Body of pancreas (tissue), 4 donors: ENCODE measurements around the gene INPP5D. TPM values are rescaled to one million over a fixed set of nuclear protein-coding genes. Genes with fewer than 3 reads are reported as not detected.

Experiments used
- ATAC-seq: fragments of 150-250 bp; one replicate; pipeline ENCODE4 v1.9.1; 2016
- DNase-seq, 4 donors: peaks; one replicate each; pipeline ENCODE4 v3.0.0-alpha.2; 2019
- H3K27ac ChIP-seq, 4 donors: fragments of 200-600 bp; sonication (generic); 1 replicate in 3 of 4; 2 replicates in 1 of 4; pipeline versions ENCODE4 v1.5.1 to v1.6.1; 2016 to 2019; ENCODE audit warnings: mild to moderate bottlenecking in 1 of 4, mixed read lengths in 1 of 4, moderate library complexity in 1 of 4
- H3K27me3 ChIP-seq, 2 donors: fragments of 200-600 bp; sonication (generic); one replicate each; pipeline ENCODE4 v1.6.0; 2016; ENCODE audit warnings: mild to moderate bottlenecking in 1 of 2
- H3K36me3 ChIP-seq, 2 donors: fragments of 200-600 bp; sonication (generic); replicated peaks in 1 of 2; 2 replicates each; pipeline ENCODE4 v1.5.1; 2016; ENCODE audit warnings: low read depth in 2 of 2; ENCODE audit not compliant: insufficient read depth in 1 of 2
- H3K4me1 ChIP-seq: fragments of 200-600 bp; sonication (generic); one replicate; pipeline ENCODE4 v1.6.0; 2016
- H3K4me3 ChIP-seq, 2 donors: fragments of 200-600 bp; sonication (generic); 1 replicate in 1 of 2; 2 replicates in 1 of 2; pipeline ENCODE4 v1.5.1; 2016 to 2019
- H3K9me3 ChIP-seq, 3 donors: fragments of 200-600 bp; sonication (generic); 1 replicate in 2 of 3; 2 replicates in 1 of 3; pipeline ENCODE4 v1.5.1; 2016
- CTCF ChIP-seq, 7 experiments: fragments of 450-650 bp in 4 of 7; fragments of 200-600 bp in 3 of 7; sonication (generic) in 3 of 7; IDR thresholded peaks; one replicate each; pipeline ENCODE4 v1.5.1; 2016 to 2019; ENCODE audit warnings: antibody characterized with exemption in 7 of 7
- POLR2A ChIP-seq, 3 donors: fragments of 450-650 bp; IDR thresholded peaks; one replicate each; pipeline ENCODE4 v1.6.1; 2016; ENCODE audit warnings: antibody characterized with exemption in 3 of 3, mild to moderate bottlenecking in 2 of 3
- WGBS, 2 donors: methylation state at CpG; one replicate each; pipeline ENCODE4 v1.1.5; 2017; 5-methylcytosine and 5-hydroxymethylcytosine counted together
- intact Hi-C: fragments of 100-400 bp; cut with DNase I; formaldehyde crosslinking; loops from one replicate; pipeline ENCODE4 v1.15.1; 2023
- total RNA-seq, 2 donors: library from RNA; depleted of rRNA; stranded (reverse); fragments of >200 nt; gene quantifications; one replicate each; pipeline ENCODE4 v1.1.0, GENCODE V29; 2016

The INPP5D gene
- total RNA-seq, 2 donors from 2014 or later: 0.99 to 8.8 TPM

GRCh38 chr2:233029321-233029720 lies 30.8 kb upstream of the INPP5D start:
- H3K36me3 ChIP-seq: no peaks in the 10 kb centered on the region
- H3K27me3 ChIP-seq: no peaks in the 10 kb centered on the region
- H3K27ac ChIP-seq: no peak overlapping the region
- H3K4me3 ChIP-seq: no peak overlapping the region
- ATAC-seq: no peak
- TF ChIP-seq POLR2A (IDR thresholded peaks at IDR 0.05) (no peak), CTCF (IDR thresholded peaks at IDR 0.05) (no peak)
- intact Hi-C loops: no loop called here
- 83 to 84% methylated on average over 9 of the region's 9 CpGs for WGBS, 2 donors
- H3K9me3 ChIP-seq: no peaks in the 10 kb centered on the region
- DNase-seq: no peak
- H3K4me1 ChIP-seq: no peaks in the 10 kb centered on the region

- intact Hi-C loops: loop anchor here (10.0 kb wide), 1 partner anchor 147 kb away; no protein-coding TSS in a partner anchor
- TF ChIP-seq POLR2A (IDR thresholded peaks at IDR 0.05) (no peak), CTCF (IDR thresholded peaks at IDR 0.05) (no peak)
- Histone ChIP-seq H3K4me1 (no peaks in the 10 kb centered on the region), H3K27ac (no peak overlapping the region), H3K36me3 (no peaks in the 10 kb centered on the region), H3K27me3 (no peaks in the 10 kb centered on the region), H3K4me3 (no peak overlapping the region), H3K9me3 (no peaks in the 10 kb centered on the region)
- no peak for DNase-seq
- no peak for ATAC-seq
- WGBS, 2 donors: 74 to 79% methylated on average over 26 to 27 of the region's 27 CpGs
Measured at GRCh38 chr2:233031556-233032500, 28.3 kb upstream of the INPP5D start.

GRCh38 chr2:233032551-233033320 lies 27.4 kb upstream of the INPP5D start, which contains the start of gene NEU2:
Gene NEU2 (plus strand): TSS chr2:233032672. CDS start chr2:233032672, 0 bp downstream.
- WGBS, 2 donors: 80 to 88% methylated on average over 12 to 13 of the region's 13 CpGs
- Histone ChIP-seq H3K4me3 (no peak within 1 kb of the TSS), H3K36me3 (no peaks in the 10 kb centered on the region), H3K9me3 (no peaks in the 10 kb centered on the region), H3K4me1 (no peaks in the 10 kb centered on the region), H3K27me3 (no peaks in the 10 kb centered on the region), H3K27ac (no peak within 1 kb of the TSS)
- no peak for ATAC-seq
- TF ChIP-seq POLR2A (IDR thresholded peaks at IDR 0.05) (no peak), CTCF (IDR thresholded peaks at IDR 0.05) (no peak)
- intact Hi-C loops: loop anchor here (10.0 kb wide), 1 partner anchor 148 kb away; no protein-coding TSS in a partner anchor
- no peak for DNase-seq

- Histone ChIP-seq H3K27me3 (no peaks in the 10 kb centered on the region), H3K4me3 (no peak overlapping the region), H3K4me1 (no peaks in the 10 kb centered on the region), H3K9me3 (no peaks in the 10 kb centered on the region), H3K27ac (no peak overlapping the region), H3K36me3 (no peaks in the 10 kb centered on the region)
- WGBS, 2 donors: 69 to 71% methylated on average over 7 to 9 of the region's 9 CpGs
- intact Hi-C loops: loop anchor here (10.0 kb wide), 1 partner anchor 149 kb away; no protein-coding TSS in a partner anchor
- ATAC-seq (no peak), DNase-seq (no peak)
- TF ChIP-seq POLR2A (IDR thresholded peaks at IDR 0.05) (no peak), CTCF (IDR thresholded peaks at IDR 0.05) (no peak)
Measured at GRCh38 chr2:233033672-233034071, 26.5 kb upstream of the INPP5D start.
